Kasumi-1 (cell line): Measurements from ENCODE around the gene APCDD1.
"Not testable (repeated sequence)": the region's sequence is repeated elsewhere in the genome, so short reads cannot be mapped to it uniquely, and the experiment has no call there.

Experiments used
- DNase-seq, 2 experiments: peaks; one replicate each; lab custom pipeline; 2025; lab: John Stamatoyannopoulos, UW

APCDD1 gene

DNA sequence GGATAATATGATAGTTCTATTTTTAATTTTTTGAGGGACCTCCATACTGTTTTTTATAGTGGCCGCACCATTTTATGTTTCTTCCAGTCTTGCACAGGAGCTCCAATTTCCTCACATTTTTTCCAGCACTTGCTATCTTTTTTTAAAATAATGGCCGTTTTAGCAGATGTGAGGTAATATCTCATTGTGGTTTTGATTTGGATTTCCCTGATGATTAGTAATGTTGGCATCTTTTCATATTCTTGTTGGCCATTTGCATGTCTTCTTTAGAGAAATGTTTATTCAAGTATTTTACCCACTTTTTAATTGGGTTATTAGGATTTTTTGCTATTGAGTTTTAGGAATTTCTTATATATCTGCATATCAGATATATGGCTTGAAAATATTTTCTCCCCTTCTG lies 41.5 kb downstream of the APCDD1 start:
- DNase-seq = no peak

DNA sequence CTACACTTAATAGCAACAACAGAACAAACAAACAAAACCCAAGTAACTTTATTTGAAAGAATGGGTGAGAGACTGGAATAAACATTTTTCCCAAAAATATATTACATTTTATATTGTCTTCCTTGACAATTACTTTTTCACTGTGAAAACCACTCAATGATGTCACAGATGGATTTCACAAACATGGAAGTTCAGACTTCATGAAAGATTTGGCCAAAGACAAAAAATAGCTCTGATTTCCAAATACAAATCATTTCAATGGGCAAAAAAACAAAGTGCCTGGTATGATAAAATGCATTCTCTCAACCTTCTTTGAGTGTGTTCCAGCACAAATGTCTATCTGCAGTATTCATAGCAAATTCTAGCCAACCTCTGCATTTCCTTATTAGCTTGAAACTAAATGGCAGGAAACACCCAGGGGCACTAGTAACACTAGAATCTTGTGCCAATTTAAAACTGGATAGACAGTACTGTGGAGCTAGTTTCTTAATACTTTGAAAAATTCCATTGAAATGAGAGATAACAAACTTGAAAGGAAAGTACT lies 42.8 kb downstream of the APCDD1 start:
- no peak for DNase-seq

DNA sequence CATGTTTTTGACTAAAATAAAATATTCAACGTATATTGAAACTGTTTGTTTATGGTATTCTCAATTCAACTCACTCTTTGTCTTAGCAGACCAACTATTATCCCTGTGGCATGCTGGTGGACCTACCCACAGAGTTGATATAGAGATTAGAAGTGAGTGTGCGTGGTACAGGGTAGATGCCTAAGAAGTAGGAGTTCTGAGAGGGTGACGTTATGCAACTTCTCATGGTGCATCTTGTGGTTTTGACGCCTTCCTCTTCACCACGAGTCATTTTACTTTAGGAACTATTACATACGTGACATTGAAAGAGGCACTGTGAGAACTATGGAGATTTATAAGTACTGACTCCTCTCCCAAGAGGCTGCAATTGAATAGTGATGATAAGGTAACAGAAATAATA lies 44.8 kb downstream of the APCDD1 start:
- peak; percentile 62 to 64 for DNase-seq

DNA sequence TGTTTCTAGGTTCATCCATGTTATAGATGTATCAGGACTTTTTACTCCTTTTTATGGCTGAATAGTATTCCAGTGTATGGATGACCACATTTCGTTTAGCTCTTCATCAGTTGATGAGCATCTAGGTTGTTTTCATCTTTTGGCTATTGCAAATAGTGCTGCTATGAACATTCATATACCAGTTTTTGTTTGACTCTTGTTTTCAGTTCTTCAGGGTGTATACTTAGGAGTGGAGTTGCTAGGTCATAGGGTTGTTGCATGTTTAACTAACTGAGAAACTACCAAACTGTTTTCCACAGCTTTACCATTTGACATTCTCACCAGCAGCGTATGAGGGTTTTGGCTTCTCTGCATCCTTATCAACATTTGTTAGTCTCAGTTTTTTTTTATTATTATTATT lies 45.6 kb downstream of the APCDD1 start:
- DNase-seq = no peak

DNA sequence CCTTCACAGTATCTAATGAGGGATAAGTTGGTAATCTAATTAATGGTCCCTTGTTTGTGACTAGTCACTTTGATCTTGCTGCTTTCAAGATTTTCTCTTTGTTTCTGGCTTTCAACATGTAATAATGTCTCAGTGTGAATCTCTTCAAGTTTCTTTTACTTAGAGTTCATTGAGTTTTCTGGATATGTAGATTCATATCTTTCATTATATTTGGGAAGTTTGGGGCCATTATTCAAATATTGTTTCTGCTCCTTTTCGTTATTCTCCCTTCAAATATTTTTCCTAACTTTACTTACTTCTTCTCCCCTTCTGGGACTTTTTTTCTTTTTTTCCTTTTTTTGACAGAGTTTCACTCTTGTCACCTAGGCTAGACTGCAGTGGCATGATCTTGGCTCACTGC lies 50.3 kb downstream of the APCDD1 start:
- no peak for DNase-seq

DNA sequence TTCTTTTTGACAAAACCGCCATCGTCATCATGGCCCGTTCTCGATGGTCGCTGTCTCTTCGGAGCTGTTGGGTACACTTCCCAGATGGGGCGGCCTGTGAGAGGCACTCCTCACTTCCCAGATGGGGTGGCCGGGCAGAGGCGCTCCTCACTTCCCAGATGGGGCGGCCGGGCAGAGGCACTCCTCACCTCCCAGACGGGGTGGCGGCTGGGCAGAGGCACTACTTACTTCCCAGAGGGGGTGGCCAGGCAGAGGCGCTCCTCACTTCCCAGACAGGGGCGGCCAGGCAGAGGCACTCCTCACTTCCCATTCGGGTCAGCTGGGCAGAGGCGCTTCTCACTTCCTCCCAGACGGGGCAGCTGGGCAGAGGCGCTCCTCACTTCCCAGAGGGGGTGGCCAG lies 51.5 kb downstream of the APCDD1 start:
- DNase-seq = not testable (repeated sequence)

DNA sequence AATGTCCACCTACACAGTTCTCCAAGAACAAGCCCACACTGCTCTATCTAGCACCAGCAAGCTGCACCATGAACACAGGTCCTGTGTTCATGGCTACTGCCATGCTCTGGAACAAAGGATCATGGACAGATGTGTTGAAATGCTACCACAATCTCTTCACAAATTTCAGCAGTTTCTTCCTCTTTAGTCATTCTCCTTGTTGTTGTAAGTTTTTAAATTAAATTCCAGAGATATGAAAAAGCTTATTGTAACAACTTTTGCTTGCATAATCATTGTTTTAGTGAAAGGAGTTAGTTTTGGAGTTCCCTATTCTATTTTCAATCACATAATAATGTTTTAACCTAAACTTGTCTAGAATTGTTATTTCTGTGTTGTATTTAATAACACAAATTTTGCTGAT lies 54.2 kb downstream of the APCDD1 start:
- DNase-seq = no peak

DNA sequence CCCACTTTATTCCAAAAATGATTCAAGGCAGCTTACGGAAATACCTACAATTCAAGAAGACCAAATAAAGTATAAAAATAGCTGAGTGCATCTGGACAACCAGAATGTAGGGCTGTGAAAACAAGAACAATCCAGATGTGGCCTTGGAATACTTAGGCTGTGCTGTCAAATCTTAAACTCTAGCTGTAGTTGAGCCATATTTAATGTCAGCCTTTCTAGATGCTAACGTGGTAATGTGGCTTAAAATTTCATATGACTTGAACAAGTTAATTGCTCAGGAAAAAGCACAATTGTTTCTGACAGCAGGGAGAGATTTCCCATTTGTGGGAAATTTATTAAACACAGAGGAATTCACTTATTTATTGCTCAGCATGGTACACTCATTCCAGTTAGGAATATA lies 56.8 kb downstream of the APCDD1 start:
- DNase-seq = no peak

DNA sequence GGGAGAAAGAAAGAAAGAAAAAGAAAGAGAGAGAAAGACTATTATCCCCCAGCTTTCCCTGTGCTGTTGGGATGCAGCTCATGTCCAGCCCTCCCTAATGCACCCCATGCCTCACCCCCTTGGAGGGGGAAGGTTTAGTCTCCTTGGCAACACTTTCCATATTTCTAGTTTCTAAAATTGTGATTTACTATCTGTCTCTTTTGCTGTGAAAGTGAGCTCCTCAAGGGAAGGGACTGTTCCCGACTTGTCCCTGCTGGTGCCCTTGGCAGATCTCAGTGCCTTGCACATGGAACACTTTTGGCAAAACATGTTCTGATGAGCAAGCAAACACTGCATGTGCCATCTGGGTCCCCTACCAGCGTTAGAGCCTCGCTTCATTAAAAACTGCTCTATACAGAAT lies 59.6 kb downstream of the APCDD1 start:
- no peak for DNase-seq

DNA sequence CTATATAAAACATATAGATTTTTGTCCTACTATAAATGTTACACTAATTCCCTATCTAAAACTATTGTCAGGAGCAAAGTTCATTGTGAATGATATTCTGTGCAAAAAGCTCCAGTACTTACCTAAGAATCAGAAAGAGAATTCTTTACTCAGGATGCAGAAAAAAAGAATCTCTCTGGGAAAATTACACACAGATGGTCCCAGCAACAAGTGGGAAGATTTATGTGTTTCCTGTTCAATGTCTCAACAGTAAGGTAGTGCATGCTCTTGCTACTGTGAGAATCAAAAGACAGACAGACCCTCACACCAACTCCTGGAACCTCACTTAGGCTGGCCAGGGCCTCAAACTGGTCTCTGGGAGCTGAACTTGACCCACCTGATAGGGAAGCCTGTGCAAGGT lies 60.2 kb downstream of the APCDD1 start:
- DNase-seq = no peak

DNA sequence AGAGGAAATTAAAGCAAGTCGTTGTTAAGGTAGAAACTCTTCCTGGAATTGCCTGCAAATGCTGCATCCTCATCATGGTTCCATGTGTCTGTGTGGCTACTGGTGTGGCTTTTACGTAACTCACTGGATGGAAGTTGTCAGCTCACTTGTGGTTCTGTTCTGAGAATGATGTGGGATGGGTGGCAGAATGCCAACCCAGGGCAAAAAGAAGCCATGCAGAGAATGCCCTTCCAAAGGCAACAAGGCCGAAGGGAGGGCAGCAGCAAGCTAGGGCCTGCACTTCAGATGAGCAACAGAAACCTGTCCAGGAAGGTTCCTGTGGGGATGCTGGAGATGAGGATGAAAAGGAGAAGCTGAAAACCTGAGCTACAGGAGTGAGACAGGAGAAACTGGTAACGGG lies 61.0 kb downstream of the APCDD1 start:
- no peak for DNase-seq

DNA sequence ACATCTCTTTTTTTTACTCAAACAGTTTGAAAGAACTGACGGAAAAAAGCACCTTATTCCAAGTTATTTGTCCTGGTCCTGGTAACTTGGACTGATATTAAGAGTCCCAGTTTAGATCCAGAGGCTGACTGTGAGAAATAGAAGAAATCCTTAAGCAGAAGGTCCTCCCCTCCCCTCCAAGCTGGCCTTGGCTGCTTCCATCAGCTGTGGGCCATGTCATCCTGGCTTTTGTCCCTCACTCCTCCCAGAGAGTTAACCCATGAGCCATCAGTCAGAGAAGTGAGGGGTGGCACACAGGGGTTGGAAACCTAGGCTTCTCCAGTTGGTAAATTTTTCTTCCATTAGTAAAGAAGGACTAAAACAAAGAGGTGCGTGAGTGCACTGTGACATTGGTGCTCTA lies 61.6 kb downstream of the APCDD1 start:
- DNase-seq = no peak

DNA sequence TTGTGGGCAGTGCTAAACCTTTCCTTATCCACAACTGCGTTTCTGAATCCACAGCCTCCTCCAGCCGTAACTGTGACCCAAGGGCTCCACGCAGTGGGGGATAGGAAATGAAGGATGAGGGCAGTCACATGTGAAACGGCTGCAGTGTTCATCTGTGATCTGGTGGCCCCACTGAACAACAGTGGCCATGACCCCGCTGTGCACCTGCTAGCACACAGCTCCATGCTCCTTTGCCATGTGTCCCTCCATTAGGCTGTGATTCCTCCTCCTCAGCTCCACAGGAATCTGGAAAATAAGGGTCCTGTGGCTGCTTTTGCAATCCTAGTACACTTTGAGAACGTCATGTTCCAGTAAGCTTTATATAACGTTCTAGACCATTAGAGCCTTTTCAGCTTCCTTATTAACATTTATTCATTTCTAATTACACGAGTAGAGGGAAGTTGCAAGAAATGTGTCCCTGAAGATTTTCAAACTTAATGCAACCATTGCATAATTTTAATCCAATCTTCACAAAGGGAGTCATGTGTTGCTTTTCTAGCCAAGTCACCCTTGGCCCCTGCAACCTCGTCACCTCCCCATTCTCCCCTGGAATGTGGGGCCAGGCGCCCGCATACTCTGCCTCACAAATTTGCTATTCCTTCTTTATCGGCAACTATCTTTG lies 64.3 kb downstream of the APCDD1 start:
- no peak for DNase-seq

DNA sequence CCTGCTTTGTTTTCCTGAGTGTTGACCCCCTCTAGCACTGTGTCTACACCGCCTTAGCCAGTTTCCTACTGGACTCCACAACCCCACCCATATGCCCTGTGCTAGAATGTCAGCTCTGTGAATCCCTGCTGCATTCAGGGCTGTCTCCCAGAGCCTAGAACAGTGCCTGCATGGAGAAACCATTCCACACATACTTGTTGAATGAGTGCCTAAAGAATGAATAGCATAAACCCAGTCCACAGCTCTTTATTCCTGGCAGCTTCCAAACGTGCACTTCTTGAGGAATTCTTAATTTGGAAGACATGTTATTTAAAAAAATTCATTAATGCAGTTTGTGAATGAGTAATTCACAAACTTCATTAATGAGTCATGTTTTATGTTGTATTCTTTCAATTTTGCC lies 64.9 kb downstream of the APCDD1 start:
- no peak for DNase-seq

DNA sequence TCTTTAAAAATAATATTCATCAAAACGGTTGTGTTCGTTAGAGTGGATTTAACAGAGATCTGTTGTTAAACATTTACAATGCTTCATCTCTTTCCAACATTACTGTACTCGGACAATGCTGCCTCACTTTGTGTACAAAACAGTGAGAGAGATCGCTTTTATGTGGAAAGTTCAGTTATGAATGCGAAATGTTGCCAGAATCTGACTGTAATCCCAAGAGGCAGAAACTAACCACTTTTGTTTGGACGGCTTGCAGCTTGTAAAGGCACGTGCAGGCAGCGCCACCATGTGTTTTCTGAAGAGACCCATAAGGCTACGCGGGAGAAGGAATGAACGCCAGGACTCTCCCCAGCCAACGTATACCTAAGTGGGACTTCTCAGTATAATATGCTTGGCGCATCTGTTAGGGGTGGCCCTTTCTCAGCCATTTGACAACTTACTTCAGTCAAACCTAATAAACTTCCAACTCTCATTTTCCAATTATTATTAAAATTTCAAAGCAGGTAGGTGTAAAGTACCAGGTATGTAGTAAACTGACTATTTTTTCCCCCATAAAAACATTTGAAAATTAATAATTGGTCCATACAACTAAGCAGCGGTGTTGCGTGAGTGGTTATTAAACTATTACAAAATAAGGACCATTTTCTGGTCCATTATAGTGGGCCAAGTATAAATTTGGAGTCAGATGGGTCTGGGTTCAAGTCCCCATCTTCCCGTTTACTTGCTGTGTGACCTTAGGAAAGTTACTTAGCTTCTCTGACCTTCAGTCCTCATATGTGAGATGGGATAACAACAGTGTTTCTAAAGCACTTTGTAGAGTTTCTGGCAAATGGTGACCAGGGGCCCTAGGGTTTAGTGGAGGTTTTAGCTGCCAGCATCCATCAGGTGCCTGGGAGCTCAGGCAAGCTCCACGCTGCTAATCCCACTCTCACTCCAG lies 65.8 kb downstream of the APCDD1 start:
- DNase-seq = peak; percentile 86 to 88

DNA sequence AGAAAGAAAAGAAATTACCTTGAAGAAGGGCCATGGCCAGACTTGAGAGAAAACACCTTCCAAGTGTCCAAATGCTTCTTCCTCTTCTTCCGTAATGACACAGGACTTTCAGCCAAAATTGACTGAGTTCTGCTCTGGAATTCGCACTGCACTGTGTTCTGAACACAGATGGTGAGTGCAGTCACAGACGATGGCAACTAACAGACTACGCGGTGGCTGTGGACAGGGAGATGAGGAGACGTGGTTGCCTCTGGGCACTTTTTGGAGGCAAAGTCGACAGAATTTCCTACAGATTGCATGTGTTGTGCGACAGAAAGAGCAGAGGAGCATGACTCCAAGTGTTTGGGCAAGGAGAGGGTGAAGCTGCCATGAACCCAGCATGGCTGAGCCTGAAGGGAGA lies 67.1 kb downstream of the APCDD1 start:
- no peak for DNase-seq

DNA sequence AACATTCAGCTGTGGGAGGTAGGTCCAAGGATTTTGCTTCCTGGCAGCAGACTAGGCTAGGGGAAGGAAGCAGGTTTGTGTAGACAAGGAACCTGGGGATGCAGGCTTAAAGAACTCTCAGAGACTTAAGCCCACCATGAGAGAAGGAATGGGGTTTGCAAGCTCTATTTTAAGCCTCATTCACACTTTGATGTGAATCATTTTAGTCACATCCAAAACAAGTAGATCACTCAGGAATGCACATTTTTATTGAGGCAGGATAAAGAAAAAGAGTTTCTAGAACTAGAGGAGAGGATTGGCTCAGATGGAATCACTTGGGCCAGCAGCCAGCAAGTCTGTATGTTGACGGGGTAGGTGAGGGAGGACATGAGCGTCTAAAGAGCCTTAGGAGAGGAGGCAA lies 68.1 kb downstream of the APCDD1 start:
- DNase-seq = no peak

DNA sequence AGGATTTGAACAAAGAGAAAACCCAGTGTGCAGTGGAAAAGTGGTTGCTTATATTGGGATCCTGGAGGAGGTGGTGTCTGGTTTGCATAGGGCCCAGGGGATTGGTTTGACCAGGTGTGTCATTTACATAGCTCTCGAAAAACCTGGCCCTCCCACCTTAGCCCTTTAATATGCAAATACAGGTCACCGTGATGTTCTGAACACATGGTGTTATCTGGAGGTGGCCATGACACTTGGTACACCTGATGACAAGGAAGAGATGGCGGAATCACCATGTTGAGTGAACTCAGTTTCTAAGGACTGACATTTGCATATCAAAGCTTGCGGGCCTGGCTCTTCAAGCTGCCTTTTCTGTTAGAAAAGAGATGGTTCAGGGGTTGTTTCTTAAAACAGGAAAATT lies 69.1 kb downstream of the APCDD1 start:
- no peak for DNase-seq

DNA sequence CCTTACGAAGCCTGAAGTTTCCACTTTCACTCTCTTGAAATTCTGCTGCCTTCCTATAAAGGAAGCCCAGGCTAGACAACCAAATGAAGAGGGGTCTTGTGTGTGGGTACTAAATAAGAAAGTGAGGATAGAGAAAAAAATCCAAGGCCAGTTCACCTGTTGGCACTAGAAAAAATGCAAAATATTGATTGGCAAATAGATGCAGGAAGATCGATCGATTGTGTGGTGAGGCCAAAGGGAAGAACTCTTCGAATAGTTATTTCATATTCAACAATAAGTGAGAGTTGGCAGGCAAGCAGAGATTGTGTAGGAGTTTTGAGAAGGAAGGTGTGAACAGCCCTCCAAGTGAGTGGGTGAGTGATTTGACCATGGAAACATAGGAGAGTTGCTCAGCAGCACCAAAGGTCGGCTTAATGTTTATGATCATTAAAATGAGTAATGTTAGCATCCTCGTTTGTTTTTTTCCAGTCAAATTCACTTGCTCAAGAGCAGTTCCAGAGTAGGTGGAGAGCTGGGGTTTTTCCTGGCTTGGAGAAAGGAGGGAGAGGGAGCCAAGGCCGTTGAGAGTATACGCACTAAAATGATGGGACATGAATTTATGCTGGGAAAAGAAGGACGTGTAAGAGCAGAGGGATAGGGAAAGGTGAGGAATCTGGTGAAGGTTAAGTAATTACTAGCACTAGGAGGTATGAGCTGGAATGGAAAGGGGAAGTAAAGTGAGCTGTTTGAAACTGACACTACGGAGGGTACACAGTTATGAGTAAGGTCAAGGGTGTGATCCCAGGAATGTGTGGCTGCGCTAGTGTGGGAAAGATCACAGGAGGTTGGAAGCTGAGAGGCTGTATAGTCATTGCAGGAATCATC lies 70.3 kb downstream of the APCDD1 start:
- peak; percentile 69 to 71 for DNase-seq

DNA sequence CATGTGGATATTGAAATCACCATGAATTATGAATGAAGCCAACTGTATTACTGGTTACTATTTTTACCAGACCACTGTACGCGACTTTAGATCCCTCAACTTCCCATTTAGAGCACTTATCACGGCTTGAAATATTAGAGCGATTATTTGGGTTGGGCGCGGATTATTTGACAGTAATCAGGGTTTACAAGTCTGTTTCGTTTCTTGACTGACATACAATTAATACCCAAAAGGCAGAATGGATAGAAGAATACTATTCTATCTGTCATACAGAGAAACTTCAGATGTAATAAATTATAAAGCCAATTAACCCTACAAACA lies 70.9 kb downstream of the APCDD1 start:
- peak in 1 of 2 experiments; percentile 69 for DNase-seq

DNA sequence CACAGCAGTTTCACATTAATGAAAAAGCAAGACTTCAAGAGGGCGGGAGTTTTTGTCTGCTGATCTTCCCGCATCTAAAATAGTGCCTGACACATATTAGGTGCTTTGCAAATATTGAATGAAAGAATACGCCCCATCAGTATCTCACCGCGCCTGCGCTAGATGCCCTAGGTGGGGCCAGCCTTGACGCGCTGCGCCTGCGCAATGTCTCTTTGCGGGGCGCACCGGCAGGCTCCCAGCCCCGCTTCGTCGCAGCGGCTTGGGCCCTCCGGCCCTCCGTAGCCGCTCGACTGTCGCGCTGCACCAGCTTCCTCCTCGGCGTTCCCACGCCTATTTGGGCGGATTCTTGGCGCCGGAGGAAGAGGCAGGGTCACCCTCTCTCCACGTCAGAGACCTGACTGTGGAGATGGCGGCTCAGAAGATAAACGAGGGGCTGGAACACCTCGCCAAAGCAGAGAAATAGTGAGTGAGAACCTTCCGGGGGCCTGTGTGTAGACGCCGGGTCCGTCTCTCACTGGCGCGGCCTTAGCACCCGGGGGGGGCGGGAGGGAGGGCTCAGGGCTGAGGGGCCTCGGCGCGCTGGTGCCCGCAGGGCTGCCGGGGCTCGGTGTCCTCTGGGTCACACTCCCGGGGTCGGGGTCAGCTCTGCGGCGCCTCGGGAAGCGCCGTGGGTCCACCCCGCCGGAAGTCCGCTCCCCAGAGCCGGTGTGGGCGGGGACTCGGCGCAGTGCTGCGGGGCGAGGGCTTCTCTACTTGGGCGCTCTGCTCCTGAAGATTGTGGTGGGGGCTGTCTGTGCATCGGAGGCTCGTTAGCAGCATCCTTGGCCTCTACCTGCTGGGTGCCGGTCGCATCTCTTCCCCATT lies 71.5 kb downstream of the APCDD1 start, which contains the start of gene NAPG:
NAPG (plus strand) TSS at position 331 of the 864 bp plus-strand sequence; CDS start at position 407, 76 bp downstream.
- DNase-seq = peak; percentile 82 to 89
